Renal cortical epithelial cell (primary cell): Measurements from ENCODE around the gene ARL14EP. TPM values are rescaled to one million over a fixed set of nuclear protein-coding genes. Genes with fewer than 3 reads are reported as not detected.

Experiments used
- DNase-seq: peaks from one replicate; pipeline ENCODE4 v3.0.0-alpha.2; 2011; ENCODE audit warnings: low read depth
- total RNA-seq: library from RNA; depleted of rRNA; stranded (reverse); fragments of >200 nt; gene quantifications from 2 replicates; pipeline ENCODE4 v1.2.3, GENCODE V29; 2014

ARL14EP gene
- 24.3 and 43.2 TPM in 2 replicates for total RNA-seq

GRCh38 chr11:30322826-30323710 lies at the start of gene ARL14EP:
TSS of gene ARL14EP (plus strand) at chr11:30323104. CDS start at chr11:30330949, 7,845 bp downstream.
- peak; percentile 86 for DNase-seq

GRCh38 chr11:30277176-30277575 lies 45.7 kb upstream of the ARL14EP start:
- no peak for DNase-seq

GRCh38 chr11:30279796-30280195 lies 43.1 kb upstream of the ARL14EP start:
- no peak for DNase-seq

- no peak for DNase-seq
These were observed 41.2 kb upstream of the ARL14EP start for GRCh38 chr11:30281476-30282288.

- DNase-seq, result no peak
These were observed 40.6 kb upstream of the ARL14EP start for GRCh38 chr11:30282289-30282631.

- DNase-seq, result no peak
These were observed 38.1 kb upstream of the ARL14EP start for GRCh38 chr11:30284836-30285235.

GRCh38 chr11:30285416-30286121 lies 37.3 kb upstream of the ARL14EP start:
- no peak for DNase-seq

GRCh38 chr11:30291331-30291730 lies 31.6 kb upstream of the ARL14EP start:
- DNase-seq, result no peak

- DNase-seq, result no peak
These were observed 30.4 kb upstream of the ARL14EP start for GRCh38 chr11:30292545-30292944.

GRCh38 chr11:30295178-30295885 lies 27.6 kb upstream of the ARL14EP start:
- DNase-seq, result no peak

GRCh38 chr11:30304620-30305019 lies 18.3 kb upstream of the ARL14EP start:
- DNase-seq, result no peak

GRCh38 chr11:30310623-30311022 lies 12.3 kb upstream of the ARL14EP start:
- peak; percentile 17 for DNase-seq

- DNase-seq, result no peak
These were observed 11.7 kb upstream of the ARL14EP start for GRCh38 chr11:30311189-30311588.

- no peak for DNase-seq
These were observed 10.7 kb upstream of the ARL14EP start for GRCh38 chr11:30312243-30312642.

GRCh38 chr11:30313580-30313979 lies 9.3 kb upstream of the ARL14EP start:
- DNase-seq, result no peak

GRCh38 chr11:30314625-30315024 lies 8.3 kb upstream of the ARL14EP start:
- DNase-seq, result peak; percentile 4

- peak; percentile 6 for DNase-seq
These were observed 6.7 kb upstream of the ARL14EP start for GRCh38 chr11:30316237-30316636.

GRCh38 chr11:30317030-30317429 lies 5.9 kb upstream of the ARL14EP start:
- DNase-seq, result no peak

GRCh38 chr11:30321321-30321720 lies 1.6 kb upstream of the ARL14EP start:
- DNase-seq, result no peak

GRCh38 chr11:30322191-30322590 lies 713 bp upstream of the ARL14EP start:
- peak; percentile 22 for DNase-seq

GRCh38 chr11:30326114-30326778 lies 3.3 kb downstream of the ARL14EP start:
- DNase-seq, result peak; percentile 15
